HCT116 (cell line): Measurements from ENCODE around the gene RALGAPA1. TPM values are rescaled to one million over a fixed set of nuclear protein-coding genes. Genes with fewer than 3 reads are reported as not detected.

Experiments used
- ATAC-seq: fragments of 200-7000 bp; cut with Tn5 transposase; 2 replicates; pipeline ENCODE4 v1.9.1; 2020; ENCODE audit warnings: mild to moderate bottlenecking, moderate library complexity
- BruUV-seq: library from RNA; stranded (reverse); fragments of 400-500 nt; replicated peaks from 2 replicates; lab custom pipeline; 2021; lab: Mats Ljungman, UMichigan
- CTCF ChIA-PET: fragments of 300-600 bp; sonication (Branson Sonifier 250); formaldehyde crosslinking; loops from one replicate; lab custom pipeline; 2021; ENCODE audit warnings: antibody characterized with exemption; lab: Charles Lee
- POLR2A ChIA-PET: fragments of 300-600, 350-600 bp; sonication (Branson Sonifier 250); formaldehyde crosslinking; loops from one replicate; lab custom pipeline; 2021; ENCODE audit warnings: antibody characterized with exemption; lab: Charles Lee
- RAD21 ChIA-PET, 2 experiments: fragments of 300-600 bp; sonication (Branson Sonifier 250); formaldehyde crosslinking; loops; one replicate each; lab custom pipeline; 2023; ENCODE audit warnings: low total read pairs in 2 of 2; ENCODE audit not compliant: uncharacterized antibody in 2 of 2, unreplicated experiment in 2 of 2, low non-redundant PET in 1 of 2; lab: Charles Lee
- DNase-seq: peaks from one replicate; pipeline ENCODE4 v3.0.0-alpha.2; 2010; ENCODE audit warnings: low read depth, low spot score
- H2AFZ ChIP-seq: fragments of 200-600 bp; shearing (Covaris generic), sonication (generic); 2 replicates; pipeline ENCODE4 v1.6.1; 2017; ENCODE audit warnings: low read depth, mixed run types, mixed read lengths, antibody characterized with exemption, low read length; ENCODE audit not compliant: poor library complexity, severe bottlenecking
- H3K27ac ChIP-seq: 2 replicates; pipeline ENCODE4 v1.5.1; 2012; ENCODE audit warnings: low read depth, low read length
- H3K27me3 ChIP-seq: fragments of 200-600 bp; sonication (generic); 2 replicates; pipeline ENCODE4 v1.6.1; 2016; ENCODE audit warnings: mixed run types, low read length, mixed read lengths; ENCODE audit not compliant: insufficient read depth
- H3K36me3 ChIP-seq, 2 experiments: fragments of 200-500 bp in 1 of 2; fragments of 200-600 bp in 1 of 2; sonication (Bioruptor generic) in 1 of 2; sonication (generic) in 1 of 2; 2 replicates each; pipeline versions ENCODE4 v1.5.1 to v1.6.1; 2014 to 2016; ENCODE audit warnings: low read length in 2 of 2, inconsistent platforms in 1 of 2, mixed read lengths in 1 of 2, mixed run types in 1 of 2; ENCODE audit not compliant: insufficient read depth in 2 of 2, control insufficient read depth in 1 of 2
- H3K4me1 ChIP-seq, 2 experiments: fragments of 200-600 bp in 1 of 2; sonication (generic) in 1 of 2; 2 replicates each; pipeline versions ENCODE4 v1.5.1 to v1.6.1; 2012 to 2017; ENCODE audit warnings: low read length in 2 of 2, inconsistent platforms in 1 of 2, mild to moderate bottlenecking in 1 of 2, mixed read lengths in 1 of 2, mixed run types in 1 of 2, moderate library complexity in 1 of 2; ENCODE audit not compliant: insufficient read depth in 2 of 2, control insufficient read depth in 1 of 2
- H3K4me2 ChIP-seq: fragments of 200-600 bp; sonication (generic); 2 replicates; pipeline ENCODE4 v1.6.1; 2017; ENCODE audit warnings: mixed run types, low read length, mixed read lengths
- H3K4me3 ChIP-seq, 2 experiments: fragments of 200-600 bp in 1 of 2; sonication (generic) in 1 of 2; replicated peaks in 1 of 2; 2 replicates each; pipeline ENCODE4 v1.5.1; 2011 to 2016; ENCODE audit warnings: low read length in 2 of 2, control low read depth in 1 of 2, low read depth in 1 of 2, mild to moderate bottlenecking in 1 of 2, mixed read lengths in 1 of 2, mixed run types in 1 of 2
- H3K79me2 ChIP-seq: fragments of 200-600 bp; sonication (generic); 2 replicates; pipeline ENCODE4 v1.6.1; 2017; ENCODE audit warnings: mild to moderate bottlenecking, mixed run types, low read length, moderate library complexity, mixed read lengths; ENCODE audit not compliant: insufficient read depth
- H3K9ac ChIP-seq: fragments of 200-600 bp; sonication (generic); 2 replicates; pipeline ENCODE4 v1.6.1; 2016; ENCODE audit warnings: low read length, mixed read lengths
- H3K9me2 ChIP-seq: fragments of 200-600 bp; sonication (generic), shearing (Covaris generic); 2 replicates; pipeline ENCODE4 v1.6.1; 2017; ENCODE audit warnings: mixed run types, mild to moderate bottlenecking, moderate library complexity; ENCODE audit not compliant: insufficient read depth
- H3K9me3 ChIP-seq, 2 experiments: fragments of 200-500 bp in 1 of 2; fragments of 200-600 bp in 1 of 2; sonication (Bioruptor generic) in 1 of 2; sonication (generic) in 1 of 2; 2 replicates each; pipeline ENCODE4 v1.6.1; 2014 to 2017; ENCODE audit warnings: low read length in 2 of 2, mixed read lengths in 2 of 2, inconsistent platforms in 1 of 2, low read depth in 1 of 2, mild to moderate bottlenecking in 1 of 2, mixed run types in 1 of 2, moderate library complexity in 1 of 2; ENCODE audit not compliant: control insufficient read depth in 1 of 2, insufficient read depth in 1 of 2
- H4K20me1 ChIP-seq: fragments of 200-600 bp; sonication (generic), shearing (Covaris generic); 2 replicates; pipeline ENCODE4 v1.6.1; 2017; ENCODE audit warnings: mixed run types, mild to moderate bottlenecking, moderate library complexity; ENCODE audit not compliant: insufficient read depth
- ATF3 ChIP-seq: IDR thresholded peaks from 2 replicates; pipeline ENCODE4 v1.6.1; 2012
- CEBPB ChIP-seq: IDR thresholded peaks from 2 replicates; pipeline ENCODE4 v1.6.1; 2012; ENCODE audit warnings: low read depth
- EGR1 ChIP-seq: IDR thresholded peaks from 2 replicates; pipeline ENCODE4 v1.6.1; 2012; ENCODE audit warnings: low read depth
- ELF1 ChIP-seq: IDR thresholded peaks from 2 replicates; pipeline ENCODE4 v1.6.1; 2012; ENCODE audit warnings: low read depth, borderline replicate concordance
- JUND ChIP-seq: IDR thresholded peaks from 2 replicates; pipeline ENCODE4 v1.6.1; 2012
- MAX ChIP-seq: IDR thresholded peaks from 2 replicates; pipeline ENCODE4 v1.6.1; 2012
- POLR2A ChIP-seq: IDR thresholded peaks from 2 replicates; pipeline ENCODE4 v1.7.0; 2011; ENCODE audit warnings: borderline replicate concordance; ENCODE audit not compliant: insufficient read depth, insufficient read length; ENCODE audit errors: extremely low read depth
- RAD21 ChIP-seq: IDR thresholded peaks from 2 replicates; pipeline ENCODE4 v1.6.1; 2012; ENCODE audit warnings: low read depth, mild to moderate bottlenecking
- SP1 ChIP-seq: IDR thresholded peaks from 2 replicates; pipeline ENCODE4 v1.6.1; 2012; ENCODE audit warnings: low read depth
- SRF ChIP-seq: IDR thresholded peaks from 2 replicates; pipeline ENCODE4 v1.6.1; 2012; ENCODE audit warnings: low read depth
- TCF7L2 ChIP-seq: IDR thresholded peaks from 2 replicates; pipeline ENCODE4 v1.7.0; 2011; ENCODE audit warnings: borderline replicate concordance, inconsistent platforms; ENCODE audit not compliant: insufficient read depth, insufficient read length; ENCODE audit errors: extremely low read depth
- ZBTB33 ChIP-seq: IDR thresholded peaks from 2 replicates; pipeline ENCODE4 v1.6.1; 2011; ENCODE audit warnings: mild to moderate bottlenecking, low read length, moderate library complexity; ENCODE audit not compliant: insufficient replicate concordance; ENCODE audit errors: extremely low read depth
- intact Hi-C: fragments of 100-400 bp; cut with micrococcal nuclease; formaldehyde crosslinking; loops from 2 replicates; pipeline ENCODE4 v1.10.0; 2022
- total RNA-seq: library from RNA; stranded (reverse); gene quantifications from one replicate; pipeline ENCODE4 v1.2.1, GENCODE V29; 2021; ENCODE audit not compliant: unreplicated experiment

The RALGAPA1 gene
- total RNA-seq, 1 experiment from 2014 or later, result 29.3 TPM

GRCh38 chr14:35578639-35579038 lies 230.5 kb downstream of the RALGAPA1 start:
- H3K27me3 ChIP-seq, result no peaks in the 10 kb centered on the region
- DNase-seq (no peak), ATAC-seq (no peak)
- no peak overlapping the region for H3K4me3 ChIP-seq
- H3K9ac ChIP-seq, result no peak overlapping the region
- no peaks in the 10 kb centered on the region for H3K79me2 ChIP-seq
- no peaks in the 10 kb centered on the region for H4K20me1 ChIP-seq
- H3K9me3 ChIP-seq, result no peaks in the 10 kb centered on the region
- H3K36me3 ChIP-seq, result no peaks in the 10 kb centered on the region
- TF ChIP-seq SP1 (no peak), POLR2A (no peak), MAX (no peak), ELF1 (no peak), RAD21 (no peak), CEBPB (no peak), EGR1 (no peak), SRF (no peak), ZBTB33 (no peak), JUND (no peak), ATF3 (no peak), TCF7L2 (no peak)
- POLR2A ChIA-PET, result no interaction called here
- no peak overlapping the region for H2AFZ ChIP-seq
- H3K9me2 ChIP-seq, result no peaks in the 10 kb centered on the region
- H3K4me2 ChIP-seq, result no peak overlapping the region
- BruUV-seq, result no TSS peak
- H3K4me1 ChIP-seq, result no peaks in the 10 kb centered on the region
- CTCF ChIA-PET, result no interaction called here
- intact Hi-C loops, result no loop called here
- no peak overlapping the region for H3K27ac ChIP-seq
- RAD21 ChIA-PET, result no interaction called here
